ENCODE results near the gene GLI3. TPM values are rescaled to one million over a fixed set of nuclear protein-coding genes. Genes with fewer than 3 reads are reported as not detected.

GLI3 gene
- polyA plus RNA-seq, 2 of the 4 experiments (the other 2 are of a cell fraction) = 0.09 TPM; not detected in 1

- Histone ChIP-seq H3K4me1 (no peaks in the 10 kb centered on the region), H3K4me3 (no peak overlapping the region), H3K4me2 (no peak overlapping the region), H3K9me3 (no peaks in the 10 kb centered on the region), H3K27ac (no peak overlapping the region)
- no peak for FAIRE-seq
- DNase-seq (ENCODE audit: low read depth in 1 of 2, low spot score in 1 of 2) = no peak
- ChIA-PET CTCF (no interaction called here), POLR2A (no interaction called here)
- no peak for ATAC-seq
- 23% methylated on average over 5 of the region's 5 CpGs for WGBS (ENCODE audit: missing lambda C conversion rate)
- TF ChIP-seq HEYL (CRISPR knock-in tag; IDR thresholded peaks at IDR 0.05) = no peak
- TF ChIP-seq MAFK (IDR thresholded peaks at IDR 0.05; ENCODE audit: partially characterized antibody) = no peak
- TF ChIP-seq ESRRA (IDR thresholded peaks at IDR 0.05; ENCODE audit: borderline replicate concordance, low read length) = no peak
- TF ChIP-seq CTCF (IDR thresholded peaks at IDR 0.05) = no peak
- no peak for TF ChIP-seq ATOH8 (CRISPR knock-in tag; IDR thresholded peaks at IDR 0.05; ENCODE audit: low read depth)
- no peak for TF ChIP-seq RCOR1 (IDR thresholded peaks at IDR 0.05; ENCODE audit: low read depth, low read length)
- TF ChIP-seq HES2 (IDR thresholded peaks at IDR 0.05) = no peak
- TF ChIP-seq SMC3 (IDR thresholded peaks at IDR 0.05) = no peak
- no peak for TF ChIP-seq ELK1 (IDR thresholded peaks at IDR 0.05; ENCODE audit: low read depth, low read length)
- no peak for TF ChIP-seq MAX (IDR thresholded peaks at IDR 0.05)
- TF ChIP-seq HMGXB4 (CRISPR knock-in tag; IDR thresholded peaks at IDR 0.05; ENCODE audit: borderline replicate concordance) = no peak
- no peak for TF ChIP-seq REST (IDR thresholded peaks at IDR 0.05)
- no peak for TF ChIP-seq POLR2AphosphoS2 (conservative IDR thresholded peaks at IDR 0.05; ENCODE audit: low read length)
- TF ChIP-seq ZFP36 (IDR thresholded peaks at IDR 0.05; ENCODE audit: borderline replicate concordance, partially characterized antibody) = no peak
- no peak for TF ChIP-seq PHF8 (IDR thresholded peaks at IDR 0.05; ENCODE audit: borderline replicate concordance, low read depth)
- TF ChIP-seq CBX2 (IDR thresholded peaks at IDR 0.05; ENCODE audit: borderline replicate concordance, low read depth) = no peak
- TF ChIP-seq MYC (IDR thresholded peaks at IDR 0.05; ENCODE audit: borderline replicate concordance, low read length) = no peak
- TF ChIP-seq USF2 (IDR thresholded peaks at IDR 0.05) = no peak
Measured at GRCh38 chr7:42254217-42254616, 17.2 kb upstream of the GLI3 start.
